A549 (cell line): ENCODE results near the gene TACC2. TPM values are rescaled to one million over a fixed set of nuclear protein-coding genes. Genes with fewer than 3 reads are reported as not detected.
A peak's percentile ranks its signal among the peaks of the same experiment; 100 is the strongest.

Experiments used
- ATAC-seq, 2 experiments: fragments of 200-7000 bp in 1 of 2; fragments of >200 bp in 1 of 2; cut with Nextera tagmentation in 1 of 2; cut with Tn5 transposase in 1 of 2; 3 replicates each; pipeline versions ENCODE4 v1.8.0 to v1.9.1; 2018 to 2020; ENCODE audit warnings: mild to moderate bottlenecking in 1 of 2, moderate library complexity in 1 of 2
- CTCF ChIA-PET: fragments of 300-600 bp; sonication (Branson Sonifier 250); formaldehyde crosslinking; extraction: SDS; loops from one replicate; lab custom pipeline; 2021; ENCODE audit warnings: antibody characterized with exemption, inconsistent platforms; lab: Yijun Ruan, JAX
- POLR2A ChIA-PET: fragments of 350-600 bp; formaldehyde crosslinking; extraction: SDS; loops from one replicate; lab custom pipeline; 2021; ENCODE audit warnings: antibody characterized with exemption, inconsistent platforms; lab: Yijun Ruan, JAX
- DNase-seq, 2 experiments: peaks; one replicate each; pipeline versions ENCODE4 v3.0.0 to v3.0.0-alpha.2; 2011 to 2016; ENCODE audit warnings: low read depth in 1 of 2, low spot score in 1 of 2
- FAIRE-seq: peaks from 2 replicates; lab custom pipeline; 2011; peaks lifted over from hg19 to GRCh38; lab: Jason Lieb, UNC
- H3K27ac ChIP-seq, 2 experiments: fragments of >200 bp; sonication (Bioruptor Twin); formaldehyde crosslinking; 3 replicates each; pipeline ENCODE4 v1.5.1; 2016 to 2017
- H3K4me1 ChIP-seq: fragments of >200 bp; sonication (Bioruptor Twin); formaldehyde crosslinking; 3 replicates; pipeline ENCODE4 v1.6.1; 2016
- H3K4me2 ChIP-seq: fragments of >200 bp; sonication (Bioruptor Twin); formaldehyde crosslinking; 3 replicates; pipeline ENCODE4 v1.6.1; 2016
- H3K4me3 ChIP-seq: fragments of >200 bp; sonication (Bioruptor Twin); formaldehyde crosslinking; 3 replicates; pipeline ENCODE4 v1.5.1; 2016
- H3K9me3 ChIP-seq: fragments of >200 bp; sonication (Bioruptor Twin); formaldehyde crosslinking; 3 replicates; pipeline ENCODE4 v1.6.1; 2016
- BCL3 ChIP-seq: fragments of >200 bp; sonication (Bioruptor Twin); formaldehyde crosslinking; IDR thresholded peaks from 3 replicates; pipeline ENCODE4 v1.6.1; 2016
- CEBPB ChIP-seq, 2 experiments: fragments of >200 bp in 1 of 2; sonication (Bioruptor Twin) in 1 of 2; formaldehyde crosslinking in 1 of 2; IDR thresholded peaks; 2 replicates each; pipeline ENCODE4 v1.6.1; 2012 to 2016
- CHD2 ChIP-seq: fragments of 150-350 bp; IDR thresholded peaks from 2 replicates; pipeline ENCODE4 v1.6.1; 2014; ENCODE audit warnings: low read length; ENCODE audit not compliant: partially characterized antibody
- CHD4 ChIP-seq: fragments of 200-600 bp; sonication (generic); IDR thresholded peaks from 2 replicates; pipeline ENCODE4 v1.6.1; 2016; ENCODE audit warnings: antibody characterized with exemption, mild to moderate bottlenecking, borderline replicate concordance
- E2F6 ChIP-seq: IDR thresholded peaks from 2 replicates; pipeline ENCODE4 v1.6.1; 2012; ENCODE audit warnings: low read depth, borderline replicate concordance
- ELK1 ChIP-seq: fragments of 150-350 bp; IDR thresholded peaks from 2 replicates; pipeline ENCODE4 v1.6.1; 2014; ENCODE audit warnings: low read depth, mild to moderate bottlenecking, low read length
- EP300 ChIP-seq, 2 experiments: fragments of >200 bp; sonication (Bioruptor Twin); formaldehyde crosslinking; IDR thresholded peaks; 2 replicates in 1 of 2; 3 replicates in 1 of 2; pipeline ENCODE4 v1.6.1; 2016 to 2017
- ESRRA ChIP-seq: fragments of 150-350 bp; IDR thresholded peaks from 2 replicates; pipeline ENCODE4 v1.6.1; 2014; ENCODE audit warnings: mild to moderate bottlenecking, low read length, borderline replicate concordance
- FOSL2 ChIP-seq, 2 experiments: fragments of 450-650 bp in 1 of 2; fragments of >200 bp in 1 of 2; sonication (Bioruptor Twin) in 1 of 2; formaldehyde crosslinking; IDR thresholded peaks; 2 replicates each; pipeline versions ENCODE4 v1.5.0 to v1.6.1; 2016 to 2020; ENCODE audit warnings: mild to moderate bottlenecking in 1 of 2, moderate library complexity in 1 of 2
- HDAC2 ChIP-seq: fragments of 200-600 bp; sonication (generic); IDR thresholded peaks from 2 replicates; pipeline ENCODE4 v1.6.1; 2016
- HOXB13 ChIP-seq: fragments of 250-450 bp; sonication (Bioruptor Pico); IDR thresholded peaks from 2 replicates; pipeline ENCODE4 v1.5.0; 2020; ENCODE audit warnings: low read depth, mild to moderate bottlenecking, moderate library complexity
- HOXB5 ChIP-seq: fragments of 250-450 bp; sonication (Bioruptor Pico); IDR thresholded peaks from 2 replicates; pipeline ENCODE4 v1.5.0; 2020; ENCODE audit warnings: mild to moderate bottlenecking, moderate library complexity
- JUN ChIP-seq, 2 experiments: fragments of >200 bp; sonication (Bioruptor Twin); formaldehyde crosslinking; IDR thresholded peaks; 2 replicates in 1 of 2; 3 replicates in 1 of 2; pipeline ENCODE4 v1.6.1; 2016 to 2017
- JUNB ChIP-seq: fragments of >200 bp; sonication (Bioruptor Twin); formaldehyde crosslinking; IDR thresholded peaks from 2 replicates; pipeline ENCODE4 v1.6.1; 2016
- KDM1A ChIP-seq: fragments of 200-600 bp; sonication (generic); IDR thresholded peaks from 2 replicates; pipeline ENCODE4 v1.6.1; 2016; ENCODE audit warnings: low read depth, mild to moderate bottlenecking
- KDM5A ChIP-seq: fragments of 200-600 bp; sonication (generic); IDR thresholded peaks from 2 replicates; pipeline ENCODE4 v1.6.1; 2016; ENCODE audit warnings: antibody characterized with exemption, mild to moderate bottlenecking
- MAX ChIP-seq: IDR thresholded peaks from 2 replicates; pipeline ENCODE4 v1.6.1; 2012
- PHF8 ChIP-seq: fragments of 200-600 bp; sonication (generic); IDR thresholded peaks from 2 replicates; pipeline ENCODE4 v1.6.1; 2016; ENCODE audit warnings: low read depth, mild to moderate bottlenecking, antibody characterized with exemption, moderate library complexity, borderline replicate concordance
- RAD21 ChIP-seq, 2 experiments: fragments of >200 bp in 1 of 2; sonication (Bioruptor Twin) in 1 of 2; formaldehyde crosslinking in 1 of 2; IDR thresholded peaks in 1 of 2; conservative IDR thresholded peaks in 1 of 2; 2 replicates in 1 of 2; 3 replicates in 1 of 2; pipeline ENCODE4 v1.6.1; 2012 to 2018; ENCODE audit warnings: inconsistent platforms in 1 of 2
- REST ChIP-seq: fragments of 200-600 bp; sonication (generic); IDR thresholded peaks from 2 replicates; pipeline ENCODE4 v1.6.1; 2016; ENCODE audit warnings: antibody characterized with exemption, mild to moderate bottlenecking, moderate library complexity
- RFX5 ChIP-seq: fragments of 450-650 bp; IDR thresholded peaks from 2 replicates; pipeline ENCODE4 v1.7.1; 2014; ENCODE audit warnings: antibody characterized with exemption, mild to moderate bottlenecking, moderate library complexity
- RNF2 ChIP-seq: fragments of 200-600 bp; sonication (generic); IDR thresholded peaks from 2 replicates; pipeline ENCODE4 v1.6.1; 2016; ENCODE audit warnings: low read depth, mild to moderate bottlenecking, antibody characterized with exemption, moderate library complexity, borderline replicate concordance
- SREBF2 ChIP-seq: fragments of 450-650 bp; IDR thresholded peaks from 2 replicates; pipeline ENCODE4 v1.6.1; 2014; ENCODE audit warnings: mild to moderate bottlenecking, moderate library complexity
- TP53 ChIP-seq: fragments of 250-450 bp; sonication (Bioruptor Pico); IDR thresholded peaks from 2 replicates; pipeline ENCODE4 v1.5.0; 2021; ENCODE audit warnings: mild to moderate bottlenecking, moderate library complexity
- ZFP36 ChIP-seq: fragments of 450-650 bp; IDR thresholded peaks from 2 replicates; pipeline ENCODE4 v1.6.1; 2014; ENCODE audit warnings: borderline replicate concordance; ENCODE audit not compliant: partially characterized antibody
- WGBS: methylation state at CpG from one replicate; pipeline ENCODE4 v1.1.6; 2017; ENCODE audit errors: missing lambda C conversion rate; 5-methylcytosine and 5-hydroxymethylcytosine counted together
- polyA plus RNA-seq, 4 experiments: library from polyadenylated mRNA; depleted of rRNA in 3 of 4; stranded (reverse); fragments of >200 nt; fragmentation: RNase III in 1 of 4; extraction: RNeasy Plus Mini Kit Qiagen cat#74134 plus additional on column Dnase treatment in 1 of 4; gene quantifications; 2 replicates in 3 of 4; 3 replicates in 1 of 4; pipeline ENCODE4 v1.2.3, GENCODE V29; 2011 to 2017

The TACC2 gene
- polyA plus RNA-seq, 2 of the 4 experiments (the other 2 are of a cell fraction), result 83.3 to 128 TPM

- ATAC-seq (peak in 1 of 2 experiments; percentile 24; a peak in 1 of 6 replicates), DNase-seq (peak in 1 of 2 experiments; percentile 56), FAIRE-seq (no peak)
- WGBS, result 60% methylated on average over 9 of the region's 9 CpGs
- ChIA-PET POLR2A (no interaction called here), CTCF (interaction anchor here (1.2 to 1.7 kb wide), 3 partner anchors 10 to 109 kb away, joined by 4 to 10 read pairs (median 4); no protein-coding TSS in a partner anchor)
- TF ChIP-seq HOXB5 (CRISPR knock-in tag), result no peak
- 0 out of 2 replicates have a peak, but pooled peaks have one; percentile 14 for TF ChIP-seq MAX
- H3K4me1 ChIP-seq, result peaks cover 49% of the 10 kb centered on the region
- H3K4me2 ChIP-seq, result peak overlapping the region; percentile 26; the same call in 1 of the 3 replicates
- peak overlapping the region; percentile 49 to 79 for H3K27ac ChIP-seq
- H3K4me3 ChIP-seq, result no peak overlapping the region
- H3K9me3 ChIP-seq, result no peaks in the 10 kb centered on the region
Observed at GRCh38 chr10:122033224-122033926, 44.4 kb downstream of the TACC2 start.

- Histone ChIP-seq H3K4me2 (peak overlapping the region; percentile 26), H3K4me3 (no peak overlapping the region), H3K4me1 (peaks cover 49% of the 10 kb centered on the region), H3K9me3 (no peaks in the 10 kb centered on the region), H3K27ac (peak overlapping the region; percentile 49 to 79)
- ChIA-PET CTCF (interaction anchor here (1.0 to 4.5 kb wide), 5 partner anchors 9 to 108 kb away, joined by 4 to 20 read pairs (median 4); no protein-coding TSS in a partner anchor), POLR2A (interaction anchor here (0.7 to 0.8 kb wide), 2 partner anchors 68 to 78 kb away, joined by 5 to 6 read pairs; no protein-coding TSS in a partner anchor)
- TF ChIP-seq JUN (IDR thresholded peaks at IDR 0.05) (no peak), KDM1A (no peak), RAD21 (conservative IDR thresholded peaks at IDR 0.05 in 1 of 2, IDR thresholded peaks at IDR 0.05 in 1 of 2) (no peak), RNF2 (no peak), RFX5 (no peak), FOSL2 (IDR thresholded peaks at IDR 0.05) (peak; percentile 54), FOSL2 (CRISPR knock-in tag; IDR thresholded peaks at IDR 0.05) (peak; percentile 95), ESRRA (no peak), ZFP36 (no peak), PHF8 (no peak), JUNB (peak; percentile 45), HOXB13 (no peak), KDM5A (no peak), CHD2 (no peak), HOXB5 (CRISPR knock-in tag) (no peak), SREBF2 (no peak), CEBPB (IDR thresholded peaks at IDR 0.05) (peak; percentile 42 to 73), EP300 (IDR thresholded peaks at IDR 0.05) (no peak)
- DNase-seq, result peak; percentile 57 to 83
- WGBS, result 63% methylated on average over 6 of the region's 6 CpGs
- peak; percentile 71 to 77 for ATAC-seq
- no peak for FAIRE-seq
Observed at GRCh38 chr10:122034149-122034756, 45.3 kb downstream of the TACC2 start.

GRCh38 chr10:122040786-122041185 lies 51.8 kb downstream of the TACC2 start:
- Histone ChIP-seq H3K4me3 (no peak overlapping the region), H3K27ac (peak overlapping the region in 1 of 2 experiments; percentile 2; a peak in 1 of 6 replicates), H3K9me3 (no peaks in the 10 kb centered on the region), H3K4me1 (peaks cover 23% of the 10 kb centered on the region), H3K4me2 (no peak overlapping the region)
- ChIA-PET CTCF (interaction anchor here (0.6 to 4.0 kb wide), 6 partner anchors 8 to 102 kb away, joined by 3 to 21 read pairs (median 3); no protein-coding TSS in a partner anchor), POLR2A (no interaction called here)
- FAIRE-seq (no peak), DNase-seq (no peak), ATAC-seq (peak in 1 of 2 experiments; percentile 31; a peak in 3 of 6 replicates)
- 77% methylated on average over 8 of the region's 8 CpGs for WGBS
- no peak for TF ChIP-seq E2F6
- no peak for TF ChIP-seq REST
- TF ChIP-seq CHD4, result no peak
- TF ChIP-seq RFX5, result no peak
- no peak for TF ChIP-seq TP53
- no peak for TF ChIP-seq BCL3
- TF ChIP-seq ELK1, result no peak
- no peak for TF ChIP-seq KDM1A
- no peak for TF ChIP-seq HDAC2
